Neutrophil (primary cell): Measurements from ENCODE around the gene TEKTIP1.

Experiments
- H3K27ac ChIP-seq: fragments of 200-600 bp; sonication (generic); 2 replicates; pipeline ENCODE4 v1.5.1; 2016; ENCODE audit warnings: mild to moderate bottlenecking, moderate library complexity
- H3K27me3 ChIP-seq: fragments of 200-600 bp; sonication (generic); 2 replicates; pipeline ENCODE4 v1.6.0; 2016; ENCODE audit warnings: mild to moderate bottlenecking
- H3K36me3 ChIP-seq: fragments of 200-600 bp; sonication (generic); 2 replicates; pipeline ENCODE4 v1.5.1; 2017
- H3K4me1 ChIP-seq, 2 experiments: fragments of 200-600 bp in 1 of 2; sonication (generic) in 1 of 2; 1 replicate in 1 of 2; 2 replicates in 1 of 2; pipeline versions ENCODE4 v1.5.1 to v1.6.1; 2013 to 2016; ENCODE audit warnings: low read depth in 1 of 2, low read length in 1 of 2, mild to moderate bottlenecking in 1 of 2, moderate library complexity in 1 of 2; ENCODE audit not compliant: control insufficient read depth in 1 of 2, insufficient read depth in 1 of 2
- H3K4me3 ChIP-seq, 2 experiments: fragments of 200-600 bp in 1 of 2; sonication (generic) in 1 of 2; 1 replicate in 1 of 2; 2 replicates in 1 of 2; pipeline ENCODE4 v1.5.1; 2013 to 2016; ENCODE audit warnings: low read depth in 1 of 2, low read length in 1 of 2, mild to moderate bottlenecking in 1 of 2, moderate library complexity in 1 of 2
- H3K9me3 ChIP-seq: fragments of 200-600 bp; sonication (generic); 2 replicates; pipeline ENCODE4 v1.5.1; 2016
- TF ChIP-seq, protein P1 (sequence below): fragments of 200-600 bp; sonication (generic); IDR thresholded peaks from 2 replicates; pipeline ENCODE4 v1.5.1; 2016; ENCODE audit warnings: antibody characterized with exemption

Gene TEKTIP1

DNA sequence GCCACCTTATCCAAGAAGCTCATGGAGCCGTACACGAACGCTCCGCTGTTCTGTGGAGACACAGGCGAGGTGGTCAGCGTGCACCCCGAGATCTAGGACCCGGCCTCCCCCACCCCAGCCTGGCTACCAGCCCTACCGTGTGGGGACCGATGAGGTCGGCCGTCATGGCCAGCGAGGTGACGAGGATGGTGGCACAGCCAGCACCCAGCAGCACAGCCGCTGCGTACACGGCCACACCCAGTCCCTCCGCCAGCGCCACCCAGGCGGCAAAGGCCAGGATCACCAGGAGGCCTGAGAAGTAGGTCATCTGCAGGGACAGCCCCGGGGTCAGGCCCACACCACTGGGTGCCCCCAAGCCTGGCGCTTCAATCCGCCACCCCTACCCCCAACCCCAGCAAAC lies 7.1 kb downstream of the TEKTIP1 start:
- Histone ChIP-seq H3K36me3 (peaks cover 46% of the 10 kb centered on the region), H3K27ac (peak overlapping the region; percentile 64), H3K4me1 (peaks cover 34 to 40% of the 10 kb centered on the region in 2 experiments)

DNA sequence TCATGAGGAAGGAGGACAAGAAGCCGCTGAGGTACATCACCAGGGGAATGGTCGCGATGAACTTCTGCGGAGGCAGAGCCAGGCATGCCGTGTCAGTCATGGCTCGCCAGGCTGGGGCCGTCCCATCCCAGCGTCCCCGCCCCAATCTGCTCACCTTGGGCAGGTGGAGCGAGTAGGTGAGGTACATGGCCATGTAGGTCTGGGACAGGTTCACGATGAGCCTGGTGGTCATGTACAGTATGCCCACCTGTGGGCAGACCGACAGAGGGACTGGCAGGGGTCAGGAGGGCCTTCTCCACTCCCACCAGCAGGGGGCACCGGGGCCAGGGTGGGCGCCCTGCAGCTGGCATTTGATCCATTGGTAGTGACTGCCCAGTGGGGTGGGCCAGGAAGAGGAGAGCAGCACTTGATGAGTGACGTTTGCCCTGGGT lies 8.3 kb downstream of the TEKTIP1 start:
- Histone ChIP-seq H3K9me3 (no peaks in the 10 kb centered on the region), H3K27me3 (no peaks in the 10 kb centered on the region), H3K27ac (peak overlapping the region; percentile 96), H3K36me3 (peaks cover 46% of the 10 kb centered on the region), H3K4me1 (peaks cover 34 to 40% of the 10 kb centered on the region in 2 experiments), H3K4me3 (no peak overlapping the region)
- TF ChIP-seq, protein P1, sequence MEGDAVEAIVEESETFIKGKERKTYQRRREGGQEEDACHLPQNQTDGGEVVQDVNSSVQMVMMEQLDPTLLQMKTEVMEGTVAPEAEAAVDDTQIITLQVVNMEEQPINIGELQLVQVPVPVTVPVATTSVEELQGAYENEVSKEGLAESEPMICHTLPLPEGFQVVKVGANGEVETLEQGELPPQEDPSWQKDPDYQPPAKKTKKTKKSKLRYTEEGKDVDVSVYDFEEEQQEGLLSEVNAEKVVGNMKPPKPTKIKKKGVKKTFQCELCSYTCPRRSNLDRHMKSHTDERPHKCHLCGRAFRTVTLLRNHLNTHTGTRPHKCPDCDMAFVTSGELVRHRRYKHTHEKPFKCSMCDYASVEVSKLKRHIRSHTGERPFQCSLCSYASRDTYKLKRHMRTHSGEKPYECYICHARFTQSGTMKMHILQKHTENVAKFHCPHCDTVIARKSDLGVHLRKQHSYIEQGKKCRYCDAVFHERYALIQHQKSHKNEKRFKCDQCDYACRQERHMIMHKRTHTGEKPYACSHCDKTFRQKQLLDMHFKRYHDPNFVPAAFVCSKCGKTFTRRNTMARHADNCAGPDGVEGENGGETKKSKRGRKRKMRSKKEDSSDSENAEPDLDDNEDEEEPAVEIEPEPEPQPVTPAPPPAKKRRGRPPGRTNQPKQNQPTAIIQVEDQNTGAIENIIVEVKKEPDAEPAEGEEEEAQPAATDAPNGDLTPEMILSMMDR = peak; percentile 54

More for the DNA sequence above, 7.1 kb downstream of the TEKTIP1 start:
- no peaks in the 10 kb centered on the region for H3K9me3 ChIP-seq
- H3K27me3 ChIP-seq = no peaks in the 10 kb centered on the region
- TF ChIP-seq, protein P1 = no peak
- no peak overlapping the region for H3K4me3 ChIP-seq

DNA sequence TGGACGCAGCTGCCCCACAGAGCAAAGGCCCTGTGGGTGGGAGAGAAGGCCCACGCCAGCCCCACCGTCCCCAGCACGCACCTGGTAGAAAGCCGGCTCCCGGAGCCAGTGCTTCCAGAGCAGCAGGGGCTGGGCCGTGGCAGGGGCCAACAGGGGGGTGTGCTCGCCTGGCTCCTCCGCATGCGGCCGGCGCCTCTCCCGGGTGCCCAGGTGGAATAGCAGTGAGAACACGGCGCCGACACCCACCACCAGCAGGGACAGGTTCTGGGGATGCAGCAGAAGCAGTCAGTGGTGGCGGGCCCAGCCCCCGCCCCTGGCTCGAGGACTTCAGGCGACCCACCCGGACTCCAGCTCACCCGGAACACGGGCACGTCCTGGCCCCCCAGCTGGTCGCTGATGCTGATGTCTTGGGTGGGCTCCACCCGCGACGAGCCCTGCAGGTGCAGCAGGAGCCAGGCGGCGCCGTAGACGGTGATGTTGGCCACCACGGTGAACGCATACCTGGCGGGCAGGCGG lies 8.9 kb downstream of the TEKTIP1 start:
- Histone ChIP-seq H3K27me3 (no peaks in the 10 kb centered on the region), H3K36me3 (peaks cover 44% of the 10 kb centered on the region), H3K27ac (peak overlapping the region; percentile 96), H3K9me3 (no peaks in the 10 kb centered on the region), H3K4me3 (peak overlapping the region; percentile 50 to 52), H3K4me1 (peaks cover 38 to 44% of the 10 kb centered on the region in 2 experiments)
- TF ChIP-seq, protein P1 = no peak

DNA sequence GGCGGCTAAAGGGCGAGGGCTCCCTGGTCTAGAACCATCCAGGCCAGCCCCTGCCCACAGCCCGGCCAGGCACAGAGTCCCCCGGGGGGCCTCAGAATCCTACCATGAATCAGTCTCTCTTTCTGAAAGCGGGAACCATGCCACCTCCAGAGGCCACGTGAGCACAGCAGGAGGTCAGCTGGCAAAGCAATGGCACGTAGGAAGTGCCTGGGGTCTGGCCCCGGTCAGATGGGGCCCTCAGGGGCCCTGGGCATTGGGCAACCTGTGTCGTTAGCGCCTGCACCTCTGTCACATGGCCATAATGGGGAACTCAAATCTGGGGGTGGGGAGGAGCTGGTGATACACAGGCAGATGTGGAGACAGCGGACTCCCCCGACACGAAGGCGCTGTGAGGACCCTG lies 9.6 kb downstream of the TEKTIP1 start:
- peaks cover 36% of the 10 kb centered on the region for H3K36me3 ChIP-seq

DNA sequence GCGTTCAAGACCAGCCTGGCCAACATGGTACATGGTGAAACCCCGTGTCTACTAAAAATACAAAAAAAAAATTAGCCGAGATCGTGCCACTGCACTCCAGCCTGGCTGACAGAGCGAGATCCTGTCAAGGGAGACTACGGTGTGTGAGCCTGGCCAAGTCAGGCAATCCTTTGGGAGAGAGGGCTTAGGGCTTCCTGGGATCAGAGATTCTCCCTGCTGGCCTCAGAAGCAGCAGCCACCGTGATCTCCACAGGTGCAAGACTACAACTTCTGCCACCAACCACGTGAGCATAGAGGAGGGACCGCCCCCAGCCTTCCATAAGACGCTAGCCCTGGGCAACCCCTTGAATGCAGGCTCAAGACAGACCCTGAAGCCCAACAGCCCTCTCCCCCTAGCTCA lies 10.8 kb downstream of the TEKTIP1 start:
- TF ChIP-seq, protein P1 = no peak
- H3K27ac ChIP-seq = peak overlapping the region; percentile 96
- no peaks in the 10 kb centered on the region for H3K9me3 ChIP-seq
- no peaks in the 10 kb centered on the region for H3K27me3 ChIP-seq
- H3K36me3 ChIP-seq = peaks cover 24% of the 10 kb centered on the region
- peaks cover 55 to 61% of the 10 kb centered on the region in 2 experiments for H3K4me1 ChIP-seq
- no peak overlapping the region for H3K4me3 ChIP-seq

More for the DNA sequence above, 9.6 kb downstream of the TEKTIP1 start:
- Histone ChIP-seq H3K27ac (peak overlapping the region; percentile 96), H3K4me1 (peaks cover 43 to 51% of the 10 kb centered on the region in 2 experiments), H3K27me3 (no peaks in the 10 kb centered on the region), H3K9me3 (no peaks in the 10 kb centered on the region), H3K4me3 (peak overlapping the region; percentile 50 to 52)
- TF ChIP-seq, protein P1 = no peak
